Measurements from ENCODE around the gene KCNK13. TPM values are rescaled to one million over a fixed set of nuclear protein-coding genes. Genes with fewer than 3 reads are reported as not detected.
"Not testable (repeated sequence)": the region's sequence is repeated elsewhere in the genome, so short reads cannot be mapped to it uniquely, and the experiment has no call there.

KCNK13 gene
- total RNA-seq, 1 donor from 2014 or later: 0.81 TPM

DNA sequence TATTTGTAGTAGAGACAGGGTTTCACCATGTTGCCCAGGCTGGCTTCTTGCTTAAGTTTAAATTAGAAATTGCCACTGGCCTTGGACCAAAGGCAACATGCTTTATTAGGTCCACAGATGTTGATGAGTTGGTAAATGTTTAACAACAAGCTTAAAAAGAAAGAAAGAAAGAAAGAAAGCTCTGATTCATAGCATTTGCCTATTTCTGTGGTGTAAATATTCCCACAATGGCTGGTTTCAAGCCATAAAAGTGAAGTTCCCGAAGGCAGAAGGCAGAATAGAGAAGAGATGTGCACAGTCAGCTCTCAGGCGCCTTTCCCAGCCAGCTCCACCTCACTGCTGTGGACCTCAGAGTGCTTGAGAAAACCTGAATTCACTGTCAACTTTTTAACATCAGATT is 26.4 kb downstream of the KCNK13 start:
- no peak for ATAC-seq
- Histone ChIP-seq H3K36me3 (no peaks in the 10 kb centered on the region), H3K4me1 (no peaks in the 10 kb centered on the region), H3K27ac (no peak overlapping the region), H3K27me3 (peaks cover 10% of the 10 kb centered on the region), H3K4me3 (no peak overlapping the region), H3K9me3 (no peaks in the 10 kb centered on the region)
- TF ChIP-seq, protein P1, sequence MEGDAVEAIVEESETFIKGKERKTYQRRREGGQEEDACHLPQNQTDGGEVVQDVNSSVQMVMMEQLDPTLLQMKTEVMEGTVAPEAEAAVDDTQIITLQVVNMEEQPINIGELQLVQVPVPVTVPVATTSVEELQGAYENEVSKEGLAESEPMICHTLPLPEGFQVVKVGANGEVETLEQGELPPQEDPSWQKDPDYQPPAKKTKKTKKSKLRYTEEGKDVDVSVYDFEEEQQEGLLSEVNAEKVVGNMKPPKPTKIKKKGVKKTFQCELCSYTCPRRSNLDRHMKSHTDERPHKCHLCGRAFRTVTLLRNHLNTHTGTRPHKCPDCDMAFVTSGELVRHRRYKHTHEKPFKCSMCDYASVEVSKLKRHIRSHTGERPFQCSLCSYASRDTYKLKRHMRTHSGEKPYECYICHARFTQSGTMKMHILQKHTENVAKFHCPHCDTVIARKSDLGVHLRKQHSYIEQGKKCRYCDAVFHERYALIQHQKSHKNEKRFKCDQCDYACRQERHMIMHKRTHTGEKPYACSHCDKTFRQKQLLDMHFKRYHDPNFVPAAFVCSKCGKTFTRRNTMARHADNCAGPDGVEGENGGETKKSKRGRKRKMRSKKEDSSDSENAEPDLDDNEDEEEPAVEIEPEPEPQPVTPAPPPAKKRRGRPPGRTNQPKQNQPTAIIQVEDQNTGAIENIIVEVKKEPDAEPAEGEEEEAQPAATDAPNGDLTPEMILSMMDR (IDR thresholded peaks at IDR 0.05): no peak
- intact Hi-C loops (cut with DNase I): no loop called here
- DNase-seq: no peak

DNA sequence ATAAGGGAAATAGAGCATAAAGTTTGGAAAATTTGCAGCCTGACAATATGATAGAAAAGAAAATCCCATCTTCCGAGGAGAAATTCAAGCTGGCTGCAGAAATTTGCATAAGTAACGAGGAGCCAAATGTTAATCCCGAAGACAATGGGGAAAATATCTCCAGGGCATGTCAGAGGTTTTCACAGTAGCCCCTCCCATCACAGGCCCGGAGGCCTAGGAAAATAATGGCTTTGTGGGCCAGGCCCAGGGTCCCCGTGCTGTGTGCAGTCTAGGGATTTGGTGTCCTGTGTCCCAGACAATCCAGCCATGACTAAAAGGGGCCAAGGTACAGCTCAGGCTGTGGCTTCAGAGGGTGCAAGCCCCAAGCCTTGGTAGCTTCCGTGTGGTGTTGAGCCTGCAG is 27.7 kb downstream of the KCNK13 start:
- H3K27ac ChIP-seq; H3K9me3 ChIP-seq; DNase-seq; intact Hi-C loops (cut with DNase I); H3K4me3 ChIP-seq; H3K36me3 ChIP-seq; H3K4me1 ChIP-seq; ATAC-seq; H3K27me3 ChIP-seq: not testable (repeated sequence)

DNA sequence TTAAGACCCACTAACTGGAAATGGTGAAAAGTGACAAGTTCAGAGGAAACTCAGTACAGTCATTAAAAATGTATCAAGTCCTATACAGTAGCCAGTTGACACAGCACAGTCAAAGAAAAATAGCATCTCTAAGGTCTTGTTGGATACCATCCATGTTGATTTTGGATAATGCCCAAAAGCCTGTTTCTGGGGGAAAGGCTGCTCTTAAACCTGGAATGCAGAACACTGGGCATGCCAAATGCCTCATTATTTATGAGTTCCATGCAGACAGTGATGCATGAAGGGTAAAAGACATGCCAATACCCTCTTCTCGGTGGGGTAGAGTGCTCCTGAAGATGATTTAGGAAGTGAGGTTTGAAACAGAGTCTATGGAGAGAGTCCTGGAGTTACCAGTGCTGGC is 29.6 kb downstream of the KCNK13 start:
- peaks cover 3% of the 10 kb centered on the region for H3K27me3 ChIP-seq
- no peaks in the 10 kb centered on the region for H3K9me3 ChIP-seq
- ATAC-seq: no peak
- DNase-seq: no peak
- no peak overlapping the region for H3K4me3 ChIP-seq
- no peaks in the 10 kb centered on the region for H3K36me3 ChIP-seq
- TF ChIP-seq, protein P1 (IDR thresholded peaks at IDR 0.05): no peak
- H3K4me1 ChIP-seq: no peaks in the 10 kb centered on the region
- intact Hi-C loops (cut with DNase I): no loop called here
- H3K27ac ChIP-seq: no peak overlapping the region

DNA sequence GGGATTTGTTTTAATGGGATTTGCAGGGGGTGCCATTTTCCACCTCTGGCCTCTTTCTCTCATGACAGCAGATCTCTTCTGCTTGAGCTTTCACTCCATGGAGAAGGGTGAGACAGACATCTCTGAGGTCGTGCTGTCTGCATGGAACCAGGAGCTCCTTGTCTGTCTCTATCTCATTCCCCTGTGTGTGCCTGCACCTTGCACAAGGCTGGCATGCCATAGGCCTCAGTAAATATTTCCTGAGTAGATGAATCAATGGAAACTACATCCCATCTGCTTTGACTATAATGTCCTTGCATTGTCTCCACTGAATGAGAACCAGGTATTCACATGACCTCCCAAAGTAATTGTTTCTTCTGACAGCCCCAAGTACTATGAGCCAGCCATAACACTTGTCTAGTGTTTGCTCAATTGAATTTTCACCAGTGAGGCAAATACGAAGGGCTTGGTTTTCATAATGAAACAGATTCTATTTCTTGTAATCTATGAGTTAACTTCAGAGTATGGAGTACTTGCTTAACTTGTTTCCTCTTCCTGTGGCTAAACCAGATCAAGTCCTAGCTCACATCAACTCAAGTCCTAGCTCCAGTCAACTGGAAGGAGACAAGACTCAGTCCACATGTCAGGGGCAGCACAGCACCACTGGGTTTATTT is 32.3 kb downstream of the KCNK13 start:
- H3K27ac ChIP-seq: no peak overlapping the region
- DNase-seq (no peak), ATAC-seq (no peak)
- H3K4me3 ChIP-seq: no peak overlapping the region
- no peaks in the 10 kb centered on the region for H3K9me3 ChIP-seq
- no peaks in the 10 kb centered on the region for H3K4me1 ChIP-seq
- intact Hi-C loops (cut with DNase I): no loop called here
- peaks cover 3% of the 10 kb centered on the region for H3K27me3 ChIP-seq
- TF ChIP-seq, protein P1 (IDR thresholded peaks at IDR 0.05): no peak
- no peaks in the 10 kb centered on the region for H3K36me3 ChIP-seq

DNA sequence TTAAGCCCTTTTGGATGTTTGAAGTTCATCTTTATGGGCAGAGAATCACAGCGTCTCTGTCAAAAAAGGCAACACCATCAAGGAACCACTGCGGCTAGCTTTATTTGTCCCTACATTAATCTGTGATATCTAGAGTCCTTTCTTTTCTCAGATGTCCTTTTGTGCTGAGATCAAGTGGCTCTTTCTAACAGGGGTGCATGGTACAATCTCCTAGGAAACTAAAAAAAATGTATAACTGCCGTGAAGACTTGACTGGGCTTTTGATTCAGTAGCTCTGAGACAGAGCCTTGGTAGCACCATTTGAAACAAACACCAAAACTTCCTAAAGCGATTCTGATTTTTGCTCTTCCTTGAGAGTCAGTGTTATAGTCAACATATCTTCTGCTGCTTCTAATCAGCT is 33.3 kb downstream of the KCNK13 start:
- no peak for DNase-seq
- TF ChIP-seq, protein P1 (IDR thresholded peaks at IDR 0.05): no peak
- Histone ChIP-seq H3K4me3 (no peak overlapping the region), H3K36me3 (no peaks in the 10 kb centered on the region), H3K9me3 (no peaks in the 10 kb centered on the region), H3K27me3 (peaks cover under 1% of the 10 kb centered on the region), H3K27ac (no peak overlapping the region), H3K4me1 (no peaks in the 10 kb centered on the region)
- no peak for ATAC-seq
- intact Hi-C loops (cut with DNase I): no loop called here

DNA sequence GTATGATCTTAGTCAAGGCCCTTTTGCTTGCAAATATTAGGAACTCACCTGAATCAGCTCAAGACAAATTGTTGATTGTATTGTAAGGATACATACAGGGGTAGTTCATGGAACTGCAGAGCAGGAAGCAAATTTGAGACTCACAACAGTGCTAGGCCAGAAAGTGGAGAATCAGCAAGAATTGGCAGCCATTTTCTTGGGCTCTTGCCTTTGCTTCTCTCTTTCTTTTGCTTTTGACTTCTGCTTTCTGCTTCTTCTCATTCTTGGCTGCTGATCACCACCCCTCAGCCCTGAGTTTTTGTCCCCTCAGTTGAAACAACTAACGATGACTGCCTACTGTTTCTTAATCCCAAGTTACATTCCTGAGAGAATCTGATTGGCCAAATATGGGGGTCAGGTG is 34.8 kb downstream of the KCNK13 start:
- H3K9me3 ChIP-seq: no peaks in the 10 kb centered on the region
- no peak for ATAC-seq
- H3K27me3 ChIP-seq: no peaks in the 10 kb centered on the region
- H3K27ac ChIP-seq: no peak overlapping the region
- DNase-seq: no peak
- TF ChIP-seq, protein P1 (IDR thresholded peaks at IDR 0.05): no peak
- H3K4me1 ChIP-seq: no peaks in the 10 kb centered on the region
- H3K4me3 ChIP-seq: no peak overlapping the region
- no peaks in the 10 kb centered on the region for H3K36me3 ChIP-seq
- intact Hi-C loops (cut with DNase I): no loop called here

All from upper lobe of right lung (tissue), 1 donor.